Neural progenitor cell (in vitro differentiated cells): ENCODE results near the gene VWA8.

ENCODE experiments used
- EZH2 ChIP-seq: fragments of 200-600 bp; sonication (generic); IDR thresholded peaks from 2 replicates; pipeline ENCODE4 v1.6.1; 2017; ENCODE audit warnings: antibody characterized with exemption, mild to moderate bottlenecking, moderate library complexity
- EZH2phosphoT487 ChIP-seq: fragments of 200-600 bp; sonication (generic); IDR thresholded peaks from 2 replicates; pipeline ENCODE4 v1.6.1; 2017; ENCODE audit warnings: antibody characterized with exemption
- TF ChIP-seq, protein P1 (sequence below): fragments of 200-600 bp; sonication (generic); IDR thresholded peaks from 2 replicates; pipeline ENCODE4 v1.5.1; 2017; ENCODE audit warnings: antibody characterized with exemption, mild to moderate bottlenecking

DNA sequence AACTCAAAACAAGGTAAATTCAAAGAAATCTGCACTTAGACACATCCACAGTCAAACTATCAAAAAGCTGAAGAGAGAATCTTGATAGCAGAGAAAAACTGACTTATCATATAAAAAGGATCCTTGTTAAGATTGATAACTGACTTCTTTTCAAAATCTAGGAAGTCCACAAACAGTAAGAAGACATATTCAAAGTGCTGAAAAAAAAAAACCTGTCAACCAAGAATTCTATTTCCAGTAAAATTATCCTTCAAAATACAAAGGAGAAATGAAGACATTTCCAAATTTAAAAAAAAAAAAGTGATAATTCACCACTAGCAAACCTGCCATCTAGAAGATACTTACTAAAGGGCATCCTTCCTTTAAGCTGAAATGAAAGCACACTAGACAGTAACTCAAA is 15.0 kb downstream of the VWA8 start:
- TF ChIP-seq, protein P1, sequence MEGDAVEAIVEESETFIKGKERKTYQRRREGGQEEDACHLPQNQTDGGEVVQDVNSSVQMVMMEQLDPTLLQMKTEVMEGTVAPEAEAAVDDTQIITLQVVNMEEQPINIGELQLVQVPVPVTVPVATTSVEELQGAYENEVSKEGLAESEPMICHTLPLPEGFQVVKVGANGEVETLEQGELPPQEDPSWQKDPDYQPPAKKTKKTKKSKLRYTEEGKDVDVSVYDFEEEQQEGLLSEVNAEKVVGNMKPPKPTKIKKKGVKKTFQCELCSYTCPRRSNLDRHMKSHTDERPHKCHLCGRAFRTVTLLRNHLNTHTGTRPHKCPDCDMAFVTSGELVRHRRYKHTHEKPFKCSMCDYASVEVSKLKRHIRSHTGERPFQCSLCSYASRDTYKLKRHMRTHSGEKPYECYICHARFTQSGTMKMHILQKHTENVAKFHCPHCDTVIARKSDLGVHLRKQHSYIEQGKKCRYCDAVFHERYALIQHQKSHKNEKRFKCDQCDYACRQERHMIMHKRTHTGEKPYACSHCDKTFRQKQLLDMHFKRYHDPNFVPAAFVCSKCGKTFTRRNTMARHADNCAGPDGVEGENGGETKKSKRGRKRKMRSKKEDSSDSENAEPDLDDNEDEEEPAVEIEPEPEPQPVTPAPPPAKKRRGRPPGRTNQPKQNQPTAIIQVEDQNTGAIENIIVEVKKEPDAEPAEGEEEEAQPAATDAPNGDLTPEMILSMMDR = no peak
- TF ChIP-seq EZH2 (no peak), EZH2phosphoT487 (no peak)
